ENCODE data around the gene ADD1.

Gene ADD1

DNA sequence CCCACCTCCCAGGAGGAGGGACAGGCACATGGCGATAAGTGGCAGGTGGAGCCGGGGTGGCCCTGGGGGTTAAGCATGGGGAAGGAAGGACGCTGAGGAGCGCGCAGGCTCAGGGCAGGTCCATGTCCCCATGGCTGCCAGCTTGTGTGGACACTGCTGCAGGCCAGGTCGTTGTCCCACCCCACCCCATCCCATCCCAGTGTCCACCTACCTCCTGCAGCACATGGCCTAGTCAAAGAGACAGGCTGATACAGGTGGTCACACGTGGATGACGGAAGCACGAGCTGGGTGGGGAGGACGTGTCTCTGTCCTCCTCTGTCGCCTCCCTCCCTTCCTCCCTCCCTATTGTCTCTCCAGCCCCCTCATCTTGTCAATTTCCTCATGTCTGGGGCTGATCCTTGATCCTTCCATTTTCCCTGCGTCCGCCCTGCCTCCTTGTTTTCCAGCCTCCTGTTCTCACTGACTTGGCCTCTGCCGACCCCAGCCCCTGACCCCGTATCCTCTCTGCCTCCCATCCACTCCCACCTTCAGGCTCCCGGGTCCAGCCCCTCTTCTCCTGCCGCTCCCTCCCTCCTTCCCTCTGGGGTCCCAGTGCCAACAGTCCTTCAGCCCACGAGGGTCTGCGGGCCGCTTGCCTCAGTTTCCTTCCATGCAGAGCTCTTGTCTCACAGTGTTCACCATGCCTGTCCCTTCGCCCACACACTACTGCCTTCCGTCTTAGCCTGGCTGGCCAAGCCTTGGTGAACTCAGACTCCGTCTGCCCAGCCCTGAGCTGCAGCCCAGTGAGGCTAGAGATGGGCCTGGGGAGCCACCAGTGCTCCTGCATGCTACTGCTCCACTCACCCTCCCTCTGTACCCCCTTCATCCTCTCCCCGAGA, 15.5 kb upstream of the ADD1 start:
- Histone ChIP-seq H3K4me3 (no peak overlapping the region), H3K4me2 (no peak overlapping the region), H3K36me3 (peaks cover 83% of the 10 kb centered on the region), H3K9me3 (no peaks in the 10 kb centered on the region), H3K27me3 (no peaks in the 10 kb centered on the region; the same call in 1 of the 2 replicates), H3K4me1 (peaks cover 60% of the 10 kb centered on the region), H3K27ac (no peak overlapping the region), H3K9ac (no peak overlapping the region), H4K20me1 (peaks cover 85% of the 10 kb centered on the region)
- TF ChIP-seq Cebpa-rat (IDR thresholded peaks at IDR 0.05), result no peak

DNA sequence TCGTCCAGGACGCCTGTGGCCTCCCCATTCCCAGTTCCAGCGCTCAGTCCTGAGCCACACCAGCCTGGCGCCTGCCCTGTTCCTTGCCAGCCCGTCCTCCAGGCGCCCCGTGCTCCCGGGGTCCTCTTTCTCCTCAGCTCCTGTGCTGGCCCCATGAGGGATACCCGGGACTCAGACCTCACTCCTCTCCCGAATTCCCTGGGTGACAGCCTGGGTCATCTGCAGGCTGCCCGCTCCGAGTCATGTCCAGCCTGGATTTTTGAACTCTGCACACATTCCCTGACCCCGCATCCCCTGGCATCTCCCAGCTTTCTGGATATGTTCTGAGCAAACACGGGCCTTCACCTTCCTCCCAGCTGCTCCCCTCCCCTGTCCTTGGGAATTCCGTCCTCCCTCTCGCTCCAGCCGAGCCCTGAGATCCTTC, 14.9 kb upstream of the ADD1 start:
- Histone ChIP-seq H4K20me1 (peaks cover 85% of the 10 kb centered on the region), H3K27me3 (no peaks in the 10 kb centered on the region; the same call in 1 of the 2 replicates), H3K27ac (no peak overlapping the region), H3K9me3 (no peaks in the 10 kb centered on the region), H3K9ac (no peak overlapping the region), H3K36me3 (peaks cover 83% of the 10 kb centered on the region), H3K4me3 (no peak overlapping the region), H3K4me1 (peaks cover 61% of the 10 kb centered on the region), H3K4me2 (peak overlapping the region; percentile 96; the same call in 1 of the 2 replicates)
- TF ChIP-seq Cebpa-rat (IDR thresholded peaks at IDR 0.05), result no peak

DNA sequence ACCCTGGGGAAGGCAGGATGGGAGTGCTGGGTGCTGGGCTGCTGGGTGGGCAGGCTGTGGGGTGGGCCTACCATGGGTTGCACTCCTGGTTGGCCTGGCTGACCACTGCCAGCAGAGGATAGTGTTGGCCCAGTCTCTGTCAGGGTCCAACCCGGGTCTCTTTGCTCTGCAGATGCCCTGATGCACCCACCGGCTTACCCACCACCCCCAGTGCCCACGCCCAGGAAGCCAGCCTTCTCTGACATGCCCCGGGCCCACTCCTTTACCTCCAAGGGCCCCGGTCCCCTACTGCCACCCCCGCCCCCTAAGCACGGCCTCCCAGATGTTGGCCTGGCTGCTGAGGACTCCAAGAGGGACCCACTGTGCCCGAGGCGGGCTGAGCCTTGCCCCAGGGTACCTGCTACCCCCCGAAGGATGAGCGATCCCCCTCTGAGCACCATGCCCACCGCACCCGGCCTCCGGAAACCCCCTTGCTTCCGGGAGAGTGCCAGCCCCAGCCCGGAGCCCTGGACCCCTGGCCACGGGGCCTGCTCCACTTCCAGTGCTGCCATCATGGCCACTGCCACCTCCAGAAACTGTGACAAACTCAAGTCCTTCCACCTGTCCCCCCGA, 14.2 kb upstream of the ADD1 start:
- peaks cover 65% of the 10 kb centered on the region for H3K4me1 ChIP-seq
- H3K9me3 ChIP-seq, result no peaks in the 10 kb centered on the region
- no peak for TF ChIP-seq Cebpa-rat (IDR thresholded peaks at IDR 0.05)
- H3K27ac ChIP-seq, result no peak overlapping the region
- H3K36me3 ChIP-seq, result peaks cover 83% of the 10 kb centered on the region
- H3K4me2 ChIP-seq, result peak overlapping the region; percentile 96
- peaks cover 5% of the 10 kb centered on the region; the same call in 1 of the 2 replicates for H3K27me3 ChIP-seq
- no peak overlapping the region for H3K9ac ChIP-seq
- H3K4me3 ChIP-seq, result no peak overlapping the region
- H4K20me1 ChIP-seq, result peaks cover 85% of the 10 kb centered on the region

DNA sequence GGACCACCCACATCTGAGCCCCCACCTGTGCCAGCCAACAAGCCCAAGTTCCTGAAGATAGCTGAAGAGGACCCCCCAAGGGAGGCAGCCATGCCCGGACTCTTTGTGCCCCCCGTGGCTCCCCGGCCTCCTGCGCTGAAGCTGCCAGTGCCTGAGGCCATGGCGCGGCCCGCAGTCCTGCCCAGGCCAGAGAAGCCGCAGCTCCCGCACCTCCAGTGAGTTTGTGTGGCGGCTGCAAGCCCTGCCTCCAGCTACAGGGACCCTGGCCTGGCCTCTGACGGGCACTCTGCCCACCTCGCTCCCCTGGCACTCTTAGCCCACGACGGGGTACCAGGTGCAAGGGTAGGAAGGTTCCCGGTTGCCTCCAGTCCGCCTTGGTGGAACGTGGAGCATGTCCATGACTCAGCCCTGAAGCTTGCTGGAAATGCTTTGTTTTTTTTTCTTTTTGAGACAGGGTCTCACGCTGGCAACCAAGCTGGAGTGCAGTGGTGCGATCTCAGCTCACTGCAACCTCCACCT, 13.7 kb upstream of the ADD1 start:
- Histone ChIP-seq H3K4me3 (no peak overlapping the region), H3K27ac (no peak overlapping the region), H4K20me1 (peaks cover 85% of the 10 kb centered on the region), H3K36me3 (peaks cover 78% of the 10 kb centered on the region), H3K27me3 (peaks cover 5% of the 10 kb centered on the region; the same call in 1 of the 2 replicates), H3K9me3 (no peaks in the 10 kb centered on the region), H3K9ac (no peak overlapping the region), H3K4me1 (peaks cover 67% of the 10 kb centered on the region), H3K4me2 (peak overlapping the region; percentile 96)
- no peak for TF ChIP-seq Cebpa-rat (IDR thresholded peaks at IDR 0.05)

DNA sequence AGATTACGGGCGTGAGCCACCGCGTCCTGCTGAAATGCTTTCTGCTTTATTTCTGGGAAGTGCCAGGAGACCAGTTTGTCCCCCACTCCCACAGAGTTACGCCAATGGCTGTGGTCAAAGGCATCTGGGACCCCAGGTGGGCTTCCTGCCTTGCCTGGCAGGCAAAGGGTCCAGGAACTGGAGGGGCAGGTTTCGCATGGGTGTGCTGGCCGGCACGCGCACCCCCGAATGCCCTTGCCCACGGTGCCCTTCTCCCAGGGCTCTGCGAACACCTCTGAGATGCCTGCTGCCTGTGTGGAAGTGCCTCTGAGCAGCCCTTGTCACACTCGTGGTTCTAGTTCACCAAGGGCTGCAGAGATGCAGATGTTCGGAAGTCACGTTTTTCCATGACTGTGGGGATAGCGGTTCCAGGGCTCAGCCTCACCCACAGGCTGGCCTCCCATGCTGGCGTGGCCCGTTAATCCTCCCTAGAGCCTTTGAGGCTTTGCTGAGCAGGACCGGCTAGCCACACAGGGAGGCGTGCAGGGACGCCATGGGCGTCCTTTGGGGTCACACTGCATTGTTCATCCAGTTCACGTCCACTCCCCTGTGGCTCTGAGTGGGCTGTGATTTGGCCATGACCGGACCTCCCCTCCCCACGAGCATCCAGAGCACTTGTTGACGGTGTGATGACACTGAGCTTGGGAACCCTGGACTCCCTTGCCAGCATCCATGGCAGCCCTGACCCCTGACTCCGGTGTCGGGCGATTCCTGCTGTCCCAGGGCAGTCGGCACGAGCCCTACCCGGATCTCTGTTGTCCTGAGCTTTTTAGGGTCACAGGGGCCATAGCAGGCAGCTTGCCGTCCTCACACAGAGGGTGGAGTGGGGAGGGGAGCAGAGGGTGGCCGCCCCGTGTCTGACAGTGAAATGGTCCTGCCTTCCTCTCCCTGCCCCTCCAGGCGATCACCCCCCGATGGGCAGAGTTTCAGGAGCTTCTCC, 12.7 kb upstream of the ADD1 start:
- peak overlapping the region; percentile 96 for H3K4me2 ChIP-seq
- H4K20me1 ChIP-seq, result peaks cover 86% of the 10 kb centered on the region
- no peak overlapping the region for H3K4me3 ChIP-seq
- no peaks in the 10 kb centered on the region for H3K9me3 ChIP-seq
- peak overlapping the region; percentile 8; the same call in 1 of the 2 replicates for H3K9ac ChIP-seq
- H3K4me1 ChIP-seq, result peaks cover 67% of the 10 kb centered on the region
- peaks cover 69% of the 10 kb centered on the region for H3K36me3 ChIP-seq
- peaks cover 5% of the 10 kb centered on the region; the same call in 1 of the 2 replicates for H3K27me3 ChIP-seq
- H3K27ac ChIP-seq, result 0 out of 2 replicates have a peak overlapping the region, but pooled peaks have one; percentile 64
- TF ChIP-seq Cebpa-rat (IDR thresholded peaks at IDR 0.05), result no peak

DNA sequence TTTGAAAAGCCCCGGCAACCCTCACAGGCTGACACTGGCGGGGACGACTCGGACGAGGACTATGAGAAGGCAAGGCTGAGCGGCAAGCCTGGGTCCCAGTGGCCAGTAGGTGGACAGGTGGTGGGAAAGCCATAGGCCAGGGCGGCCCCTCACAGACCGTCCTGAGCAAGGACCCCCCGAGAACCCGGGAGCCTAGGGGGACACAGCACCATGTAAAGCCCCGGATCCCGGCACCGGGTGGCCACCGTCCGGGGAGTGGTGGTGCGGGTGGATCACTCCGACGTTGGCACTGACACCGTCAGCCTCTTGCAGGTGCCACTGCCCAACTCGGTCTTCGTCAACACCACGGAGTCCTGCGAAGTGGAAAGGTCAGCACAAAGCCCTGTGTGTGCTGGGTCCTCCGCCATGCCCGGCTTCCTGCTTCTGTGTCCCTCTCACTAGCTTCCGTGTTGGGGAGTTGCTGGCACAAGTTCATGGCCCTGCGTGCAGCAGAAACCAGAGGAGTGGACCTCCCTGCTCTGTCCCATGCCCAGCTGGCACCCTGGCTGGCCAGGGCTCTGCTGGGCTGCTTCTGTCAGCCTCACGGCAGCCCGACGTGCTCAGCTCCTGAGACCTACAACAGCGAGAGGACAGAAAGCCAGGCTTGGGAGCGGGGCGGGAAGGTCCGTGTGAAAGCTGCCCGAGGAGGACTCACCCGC, 11.9 kb upstream of the ADD1 start:
- Histone ChIP-seq H3K9me3 (no peaks in the 10 kb centered on the region), H3K27me3 (peaks cover 5% of the 10 kb centered on the region; the same call in 1 of the 2 replicates), H3K27ac (peak overlapping the region; percentile 64), H3K36me3 (peaks cover 61% of the 10 kb centered on the region), H3K9ac (peak overlapping the region; percentile 8), H4K20me1 (peaks cover 87% of the 10 kb centered on the region), H3K4me3 (peak overlapping the region; percentile 46), H3K4me2 (peak overlapping the region; percentile 96), H3K4me1 (peaks cover 76% of the 10 kb centered on the region)
- TF ChIP-seq Cebpa-rat (IDR thresholded peaks at IDR 0.05), result no peak

DNA sequence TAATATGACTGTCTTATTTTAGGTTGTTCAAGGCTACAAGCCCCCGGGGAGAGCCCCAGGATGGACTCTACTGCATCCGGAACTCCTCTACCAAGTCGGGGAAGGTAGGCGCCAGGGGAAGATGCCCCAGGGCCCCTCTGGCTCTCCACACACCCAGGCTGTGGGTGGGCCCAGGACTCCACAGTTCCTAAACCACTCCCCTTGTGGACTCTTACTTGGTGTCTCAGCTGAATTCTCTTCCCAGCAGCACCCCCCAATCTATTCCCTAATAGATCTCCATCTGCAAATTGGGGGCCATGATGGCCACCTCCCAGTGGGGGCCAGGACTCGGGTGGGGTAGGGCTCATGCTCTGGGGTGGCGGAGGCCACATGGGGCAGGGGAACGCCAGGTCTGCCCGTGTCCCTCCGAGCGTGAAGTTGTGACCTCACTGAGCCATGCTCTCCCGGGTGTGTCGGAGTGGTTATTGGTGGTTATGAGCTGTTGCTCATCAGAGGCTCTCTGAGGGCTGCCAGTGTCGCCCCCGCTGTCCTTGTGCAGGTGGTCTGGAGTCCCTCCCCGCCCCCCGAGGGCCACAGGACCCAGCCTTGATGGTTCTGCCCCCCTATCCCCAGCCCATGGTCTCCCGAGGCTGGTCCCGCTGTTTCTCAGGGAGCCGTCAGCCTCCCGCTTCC, 11.2 kb upstream of the ADD1 start:
- H3K4me1 ChIP-seq, result peaks cover 82% of the 10 kb centered on the region
- peaks cover 5% of the 10 kb centered on the region; the same call in 1 of the 2 replicates for H3K27me3 ChIP-seq
- peak overlapping the region; percentile 15 for H3K9ac ChIP-seq
- peaks cover 54% of the 10 kb centered on the region for H3K36me3 ChIP-seq
- no peak for TF ChIP-seq Cebpa-rat (IDR thresholded peaks at IDR 0.05)
- peak overlapping the region; percentile 64 for H3K27ac ChIP-seq
- no peaks in the 10 kb centered on the region for H3K9me3 ChIP-seq
- H4K20me1 ChIP-seq, result peaks cover 87% of the 10 kb centered on the region
- H3K4me3 ChIP-seq, result peak overlapping the region; percentile 46
- peak overlapping the region; percentile 96 for H3K4me2 ChIP-seq

Measured in BLaER1 (cell line).